A549 (cell line): Measurements from ENCODE around the gene XPNPEP1. TPM values are rescaled to one million over a fixed set of nuclear protein-coding genes. Genes with fewer than 3 reads are reported as not detected.

Source experiments
- ATAC-seq, 2 experiments: fragments of 200-7000 bp in 1 of 2; fragments of >200 bp in 1 of 2; cut with Nextera tagmentation in 1 of 2; cut with Tn5 transposase in 1 of 2; 3 replicates each; pipeline versions ENCODE4 v1.8.0 to v1.9.1; 2018 to 2020; ENCODE audit warnings: mild to moderate bottlenecking in 1 of 2, moderate library complexity in 1 of 2
- CTCF ChIA-PET: fragments of 300-600 bp; sonication (Branson Sonifier 250); formaldehyde crosslinking; extraction: SDS; loops from one replicate; lab custom pipeline; 2021; ENCODE audit warnings: antibody characterized with exemption, inconsistent platforms; lab: Yijun Ruan, JAX
- POLR2A ChIA-PET: fragments of 350-600 bp; formaldehyde crosslinking; extraction: SDS; loops from one replicate; lab custom pipeline; 2021; ENCODE audit warnings: antibody characterized with exemption, inconsistent platforms; lab: Yijun Ruan, JAX
- DNase-seq, 2 experiments: peaks; one replicate each; pipeline versions ENCODE4 v3.0.0 to v3.0.0-alpha.2; 2011 to 2016; ENCODE audit warnings: low read depth in 1 of 2, low spot score in 1 of 2
- FAIRE-seq: peaks from 2 replicates; lab custom pipeline; 2011; peaks lifted over from hg19 to GRCh38; lab: Jason Lieb, UNC
- H3K27ac ChIP-seq, 2 experiments: fragments of >200 bp; sonication (Bioruptor Twin); formaldehyde crosslinking; 3 replicates each; pipeline ENCODE4 v1.5.1; 2016 to 2017
- H3K4me1 ChIP-seq: fragments of >200 bp; sonication (Bioruptor Twin); formaldehyde crosslinking; 3 replicates; pipeline ENCODE4 v1.6.1; 2016
- H3K4me2 ChIP-seq: fragments of >200 bp; sonication (Bioruptor Twin); formaldehyde crosslinking; 3 replicates; pipeline ENCODE4 v1.6.1; 2016
- H3K4me3 ChIP-seq: fragments of >200 bp; sonication (Bioruptor Twin); formaldehyde crosslinking; 3 replicates; pipeline ENCODE4 v1.5.1; 2016
- H3K9me3 ChIP-seq: fragments of >200 bp; sonication (Bioruptor Twin); formaldehyde crosslinking; 3 replicates; pipeline ENCODE4 v1.6.1; 2016
- CBX2 ChIP-seq: fragments of 200-600 bp; sonication (generic); IDR thresholded peaks from 2 replicates; pipeline ENCODE4 v1.6.1; 2016; ENCODE audit warnings: low read depth, mild to moderate bottlenecking, borderline replicate concordance
- CBX8 ChIP-seq: fragments of 200-600 bp; sonication (generic); IDR thresholded peaks from 2 replicates; pipeline ENCODE4 v1.6.1; 2016
- CEBPB ChIP-seq, 2 experiments: fragments of >200 bp in 1 of 2; sonication (Bioruptor Twin) in 1 of 2; formaldehyde crosslinking in 1 of 2; IDR thresholded peaks; 2 replicates each; pipeline ENCODE4 v1.6.1; 2012 to 2016
- CTCF ChIP-seq: fragments of >200 bp; sonication (Bioruptor Twin); formaldehyde crosslinking; IDR thresholded peaks from 3 replicates; pipeline ENCODE4 v1.5.1; 2016
- EHMT2 ChIP-seq: fragments of 200-600 bp; sonication (generic); IDR thresholded peaks from 2 replicates; pipeline ENCODE4 v1.6.1; 2016; ENCODE audit warnings: antibody characterized with exemption, low read depth, mild to moderate bottlenecking, moderate library complexity
- EP300 ChIP-seq, 2 experiments: fragments of >200 bp; sonication (Bioruptor Twin); formaldehyde crosslinking; IDR thresholded peaks; 2 replicates in 1 of 2; 3 replicates in 1 of 2; pipeline ENCODE4 v1.6.1; 2016 to 2017
- ESRRA ChIP-seq: fragments of 150-350 bp; IDR thresholded peaks from 2 replicates; pipeline ENCODE4 v1.6.1; 2014; ENCODE audit warnings: mild to moderate bottlenecking, low read length, borderline replicate concordance
- FOXS1 ChIP-seq: fragments of 250-450 bp; sonication (Bioruptor Pico); IDR thresholded peaks from 2 replicates; pipeline ENCODE4 v1.5.0; 2020; ENCODE audit warnings: mild to moderate bottlenecking, moderate library complexity
- HOXB13 ChIP-seq: fragments of 250-450 bp; sonication (Bioruptor Pico); IDR thresholded peaks from 2 replicates; pipeline ENCODE4 v1.5.0; 2020; ENCODE audit warnings: low read depth, mild to moderate bottlenecking, moderate library complexity
- JUN ChIP-seq, 2 experiments: fragments of >200 bp; sonication (Bioruptor Twin); formaldehyde crosslinking; IDR thresholded peaks; 2 replicates in 1 of 2; 3 replicates in 1 of 2; pipeline ENCODE4 v1.6.1; 2016 to 2017
- KDM1A ChIP-seq: fragments of 200-600 bp; sonication (generic); IDR thresholded peaks from 2 replicates; pipeline ENCODE4 v1.6.1; 2016; ENCODE audit warnings: low read depth, mild to moderate bottlenecking
- KDM5A ChIP-seq: fragments of 200-600 bp; sonication (generic); IDR thresholded peaks from 2 replicates; pipeline ENCODE4 v1.6.1; 2016; ENCODE audit warnings: antibody characterized with exemption, mild to moderate bottlenecking
- MAFK ChIP-seq: fragments of 450-650 bp; IDR thresholded peaks from 2 replicates; pipeline ENCODE4 v1.6.1; 2014; ENCODE audit not compliant: partially characterized antibody
- MAZ ChIP-seq: fragments of 150-350 bp; IDR thresholded peaks from 2 replicates; pipeline ENCODE4 v1.6.1; 2014; ENCODE audit warnings: antibody characterized with exemption, low read depth, low read length, borderline replicate concordance
- MYC ChIP-seq: IDR thresholded peaks from 2 replicates; pipeline ENCODE4 v1.6.1; 2012; ENCODE audit warnings: mild to moderate bottlenecking, inconsistent platforms, low read length, improper control_type of control experiment, borderline replicate concordance
- NFE2L2 ChIP-seq: fragments of 150-350 bp; conservative IDR thresholded peaks from 2 replicates; pipeline ENCODE4 v1.6.1; 2014; ENCODE audit warnings: low read length
- PBX3 ChIP-seq: IDR thresholded peaks from 2 replicates; pipeline ENCODE4 v1.6.1; 2012
- PHF8 ChIP-seq: fragments of 200-600 bp; sonication (generic); IDR thresholded peaks from 2 replicates; pipeline ENCODE4 v1.6.1; 2016; ENCODE audit warnings: low read depth, mild to moderate bottlenecking, antibody characterized with exemption, moderate library complexity, borderline replicate concordance
- POLR2AphosphoS2 ChIP-seq: conservative IDR thresholded peaks from 2 replicates; pipeline ENCODE4 v1.6.1; 2012; ENCODE audit warnings: low read length, improper control_type of control experiment, inconsistent platforms
- REST ChIP-seq: fragments of 200-600 bp; sonication (generic); IDR thresholded peaks from 2 replicates; pipeline ENCODE4 v1.6.1; 2016; ENCODE audit warnings: antibody characterized with exemption, mild to moderate bottlenecking, moderate library complexity
- RFX5 ChIP-seq: fragments of 450-650 bp; IDR thresholded peaks from 2 replicates; pipeline ENCODE4 v1.7.1; 2014; ENCODE audit warnings: antibody characterized with exemption, mild to moderate bottlenecking, moderate library complexity
- RNF2 ChIP-seq: fragments of 200-600 bp; sonication (generic); IDR thresholded peaks from 2 replicates; pipeline ENCODE4 v1.6.1; 2016; ENCODE audit warnings: low read depth, mild to moderate bottlenecking, antibody characterized with exemption, moderate library complexity, borderline replicate concordance
- SREBF2 ChIP-seq: fragments of 450-650 bp; IDR thresholded peaks from 2 replicates; pipeline ENCODE4 v1.6.1; 2014; ENCODE audit warnings: mild to moderate bottlenecking, moderate library complexity
- ZC3H11A ChIP-seq: fragments of 450-650 bp; IDR thresholded peaks from 2 replicates; pipeline ENCODE4 v1.6.1; 2014; ENCODE audit warnings: antibody characterized with exemption, mild to moderate bottlenecking
- ZSCAN20 ChIP-seq: fragments of 250-450 bp; sonication (Bioruptor Pico); IDR thresholded peaks from 2 replicates; pipeline ENCODE4 v1.8.0; 2022; ENCODE audit warnings: mild to moderate bottlenecking, moderate library complexity
- WGBS: methylation state at CpG from one replicate; pipeline ENCODE4 v1.1.6; 2017; ENCODE audit errors: missing lambda C conversion rate; 5-methylcytosine and 5-hydroxymethylcytosine counted together
- polyA plus RNA-seq, 4 experiments: library from polyadenylated mRNA; depleted of rRNA in 3 of 4; stranded (reverse); fragments of >200 nt; fragmentation: RNase III in 1 of 4; extraction: RNeasy Plus Mini Kit Qiagen cat#74134 plus additional on column Dnase treatment in 1 of 4; gene quantifications; 2 replicates in 3 of 4; 3 replicates in 1 of 4; pipeline ENCODE4 v1.2.3, GENCODE V29; 2011 to 2017
- TF ChIP-seq, protein P1 (sequence below): fragments of 250-450 bp; sonication (Bioruptor Pico); IDR thresholded peaks from 2 replicates; pipeline ENCODE4 v1.5.0; 2020; ENCODE audit warnings: low read depth, mild to moderate bottlenecking, moderate library complexity
- TF ChIP-seq, protein P2 (sequence below): fragments of >200 bp; sonication (Bioruptor Twin); formaldehyde crosslinking; IDR thresholded peaks from 3 replicates; pipeline ENCODE4 v1.6.1; 2016
- TF ChIP-seq, protein P3 (sequence below): fragments of >200 bp; sonication (Bioruptor Twin); formaldehyde crosslinking; IDR thresholded peaks from 2 replicates; pipeline ENCODE4 v1.6.1; 2016

The XPNPEP1 gene
- polyA plus RNA-seq, 2 of the 4 experiments (the other 2 are of a cell fraction) = 32.5 to 53.9 TPM

DNA sequence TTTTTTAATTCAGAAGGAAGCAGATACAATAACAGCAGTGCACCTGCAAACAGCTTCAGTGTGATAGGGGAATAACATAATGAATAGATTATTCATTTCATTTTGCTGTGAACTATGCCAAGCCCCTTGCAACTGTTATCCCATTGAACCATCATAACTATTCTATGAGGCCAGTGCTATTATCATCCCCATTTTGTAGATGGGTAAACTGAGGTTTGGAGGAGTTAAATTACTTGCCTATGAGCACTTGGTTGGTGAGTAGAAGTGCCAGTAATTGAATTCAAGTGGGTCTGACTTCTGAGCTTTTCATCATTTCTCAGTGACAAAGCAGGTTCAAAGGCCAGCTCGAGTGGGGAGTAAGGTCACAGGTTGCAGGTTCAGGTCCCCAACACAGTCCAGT is 16.8 kb upstream of the XPNPEP1 start:
- FAIRE-seq (no peak), ATAC-seq (no peak), DNase-seq (no peak)
- no peak overlapping the region for H3K27ac ChIP-seq
- H3K4me3 ChIP-seq = no peak overlapping the region
- H3K4me1 ChIP-seq = no peaks in the 10 kb centered on the region
- no peak overlapping the region for H3K4me2 ChIP-seq
- ChIA-PET POLR2A (interaction anchor here (0.6 kb wide), 1 partner anchor 23 kb away, joined by 5 read pairs; no protein-coding TSS in a partner anchor), CTCF (interaction anchor here (1.2 to 1.3 kb wide), 2 partner anchors 9 to 12 kb away, joined by 3 to 6 read pairs; no protein-coding TSS in a partner anchor)
- no peaks in the 10 kb centered on the region for H3K9me3 ChIP-seq
- 31% methylated on average over 1 of the region's 1 CpG for WGBS
- no peak for TF ChIP-seq EP300 (IDR thresholded peaks at IDR 0.05)
- no peak for TF ChIP-seq FOXS1 (CRISPR knock-in tag)
- no peak for TF ChIP-seq CTCF
- TF ChIP-seq ESRRA = no peak
- TF ChIP-seq MYC = no peak
- no peak for TF ChIP-seq KDM5A
- no peak for TF ChIP-seq EHMT2
- no peak for TF ChIP-seq PHF8
- TF ChIP-seq, protein P1, sequence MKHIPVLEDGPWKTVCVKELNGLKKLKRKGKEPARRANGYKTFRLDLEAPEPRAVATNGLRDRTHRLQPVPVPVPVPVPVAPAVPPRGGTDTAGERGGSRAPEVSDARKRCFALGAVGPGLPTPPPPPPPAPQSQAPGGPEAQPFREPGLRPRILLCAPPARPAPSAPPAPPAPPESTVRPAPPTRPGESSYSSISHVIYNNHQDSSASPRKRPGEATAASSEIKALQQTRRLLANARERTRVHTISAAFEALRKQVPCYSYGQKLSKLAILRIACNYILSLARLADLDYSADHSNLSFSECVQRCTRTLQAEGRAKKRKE (CRISPR knock-in tag) = no peak
- no peak for TF ChIP-seq CEBPB (IDR thresholded peaks at IDR 0.05)
- no peak for TF ChIP-seq PBX3
- TF ChIP-seq ZSCAN20 (CRISPR knock-in tag) = no peak
- no peak for TF ChIP-seq ZC3H11A
- no peak for TF ChIP-seq MAZ
- no peak for TF ChIP-seq SREBF2
- TF ChIP-seq KDM1A = no peak
- TF ChIP-seq, protein P2, sequence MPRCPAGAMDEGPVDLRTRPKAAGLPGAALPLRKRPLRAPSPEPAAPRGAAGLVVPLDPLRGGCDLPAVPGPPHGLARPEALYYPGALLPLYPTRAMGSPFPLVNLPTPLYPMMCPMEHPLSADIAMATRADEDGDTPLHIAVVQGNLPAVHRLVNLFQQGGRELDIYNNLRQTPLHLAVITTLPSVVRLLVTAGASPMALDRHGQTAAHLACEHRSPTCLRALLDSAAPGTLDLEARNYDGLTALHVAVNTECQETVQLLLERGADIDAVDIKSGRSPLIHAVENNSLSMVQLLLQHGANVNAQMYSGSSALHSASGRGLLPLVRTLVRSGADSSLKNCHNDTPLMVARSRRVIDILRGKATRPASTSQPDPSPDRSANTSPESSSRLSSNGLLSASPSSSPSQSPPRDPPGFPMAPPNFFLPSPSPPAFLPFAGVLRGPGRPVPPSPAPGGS = no peak
- TF ChIP-seq NFE2L2 = no peak
- TF ChIP-seq POLR2AphosphoS2 = no peak
- no peak for TF ChIP-seq RFX5
- TF ChIP-seq, all 56 proteins: peak for 0

- H3K4me2 ChIP-seq = no peak overlapping the region
- ChIA-PET POLR2A (interaction anchor here (0.6 kb wide), 1 partner anchor 24 kb away, joined by 5 read pairs; no protein-coding TSS in a partner anchor), CTCF (interaction anchor here (1.1 to 1.3 kb wide), 3 partner anchors 10 to 64 kb away, joined by 3 to 6 read pairs (median 3); no protein-coding TSS in a partner anchor)
- no peaks in the 10 kb centered on the region for H3K4me1 ChIP-seq
- 76% methylated on average over 3 of the region's 3 CpGs for WGBS
- DNase-seq (no peak), FAIRE-seq (no peak), ATAC-seq (no peak)
- H3K4me3 ChIP-seq = no peak overlapping the region
- no peak overlapping the region for H3K27ac ChIP-seq
- H3K9me3 ChIP-seq = no peaks in the 10 kb centered on the region
- TF ChIP-seq REST (no peak), JUN (IDR thresholded peaks at IDR 0.05) (no peak), RNF2 (no peak), CBX2 (no peak), EHMT2 (no peak), HOXB13 (CRISPR knock-in tag) (no peak), EP300 (IDR thresholded peaks at IDR 0.05) (no peak), PHF8 (no peak), CBX8 (no peak), RFX5 (no peak), MAFK (no peak)
- TF ChIP-seq, protein P3, sequence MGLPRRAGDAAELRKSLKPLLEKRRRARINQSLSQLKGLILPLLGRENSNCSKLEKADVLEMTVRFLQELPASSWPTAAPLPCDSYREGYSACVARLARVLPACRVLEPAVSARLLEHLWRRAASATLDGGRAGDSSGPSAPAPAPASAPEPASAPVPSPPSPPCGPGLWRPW = no peak
Measured at GRCh38 chr10:109939315-109939961, 16.1 kb upstream of the XPNPEP1 start.
